Body of pancreas (tissue), 4 donors: ENCODE data around the gene MESP1. TPM values are rescaled to one million over a fixed set of nuclear protein-coding genes. Genes with fewer than 3 reads are reported as not detected.

ENCODE experiments used
- ATAC-seq: fragments of 150-250 bp; one replicate; pipeline ENCODE4 v1.9.1; 2016
- DNase-seq, 4 donors: peaks; one replicate each; pipeline ENCODE4 v3.0.0-alpha.2; 2019
- H3K27ac ChIP-seq, 4 donors: fragments of 200-600 bp; sonication (generic); 1 replicate in 3 of 4; 2 replicates in 1 of 4; pipeline versions ENCODE4 v1.5.1 to v1.6.1; 2016 to 2019; ENCODE audit warnings: mild to moderate bottlenecking in 1 of 4, mixed read lengths in 1 of 4, moderate library complexity in 1 of 4
- H3K27me3 ChIP-seq, 2 donors: fragments of 200-600 bp; sonication (generic); one replicate each; pipeline ENCODE4 v1.6.0; 2016; ENCODE audit warnings: mild to moderate bottlenecking in 1 of 2
- H3K36me3 ChIP-seq, 2 donors: fragments of 200-600 bp; sonication (generic); replicated peaks in 1 of 2; 2 replicates each; pipeline ENCODE4 v1.5.1; 2016; ENCODE audit warnings: low read depth in 2 of 2; ENCODE audit not compliant: insufficient read depth in 1 of 2
- H3K4me1 ChIP-seq: fragments of 200-600 bp; sonication (generic); one replicate; pipeline ENCODE4 v1.6.0; 2016
- H3K4me3 ChIP-seq, 2 donors: fragments of 200-600 bp; sonication (generic); 1 replicate in 1 of 2; 2 replicates in 1 of 2; pipeline ENCODE4 v1.5.1; 2016 to 2019
- H3K9me3 ChIP-seq, 3 donors: fragments of 200-600 bp; sonication (generic); 1 replicate in 2 of 3; 2 replicates in 1 of 3; pipeline ENCODE4 v1.5.1; 2016
- CTCF ChIP-seq, 7 experiments: fragments of 450-650 bp in 4 of 7; fragments of 200-600 bp in 3 of 7; sonication (generic) in 3 of 7; IDR thresholded peaks; one replicate each; pipeline ENCODE4 v1.5.1; 2016 to 2019; ENCODE audit warnings: antibody characterized with exemption in 7 of 7
- POLR2A ChIP-seq, 3 donors: fragments of 450-650 bp; IDR thresholded peaks; one replicate each; pipeline ENCODE4 v1.6.1; 2016; ENCODE audit warnings: antibody characterized with exemption in 3 of 3, mild to moderate bottlenecking in 2 of 3
- WGBS, 2 donors: methylation state at CpG; one replicate each; pipeline ENCODE4 v1.1.5; 2017; 5-methylcytosine and 5-hydroxymethylcytosine counted together
- intact Hi-C: fragments of 100-400 bp; cut with DNase I; formaldehyde crosslinking; loops from one replicate; pipeline ENCODE4 v1.15.1; 2023
- total RNA-seq, 2 donors: library from RNA; depleted of rRNA; stranded (reverse); fragments of >200 nt; gene quantifications; one replicate each; pipeline ENCODE4 v1.1.0, GENCODE V29; 2016

MESP1 gene
- total RNA-seq, 2 donors from 2014 or later, result 2.1 to 4.3 TPM

- peak overlapping the region; percentile 30 to 57 for H3K4me3 ChIP-seq
- no peak for TF ChIP-seq POLR2A (IDR thresholded peaks at IDR 0.05)
- H3K27ac ChIP-seq, result peak overlapping the region; percentile 71 to 85 (median 79)
- ATAC-seq, result peak; percentile 21
- H3K27me3 ChIP-seq, result no peaks in the 10 kb centered on the region
- no peaks in the 10 kb centered on the region for H3K9me3 ChIP-seq
- H3K36me3 ChIP-seq, result no peaks in the 10 kb centered on the region
- peak; percentile 34 to 53 (median 46) for DNase-seq
- WGBS, 2 donors, result 9% methylated on average over 29 of the region's 41 CpGs; no CpG with 5 or more reads in 1 of the 2 donors
- H3K4me1 ChIP-seq, result peaks cover 28% of the 10 kb centered on the region
- intact Hi-C loops, result loop anchor here (5.0 kb wide), 2 partner anchors 103 to 137 kb away; no protein-coding TSS in a partner anchor
Measured at GRCh38 chr15:89749951-89750559, 994 bp downstream of the MESP1 start.

- no peaks in the 10 kb centered on the region for H3K36me3 ChIP-seq
- ATAC-seq (no peak), DNase-seq (no peak)
- intact Hi-C loops, result loop anchor here (5.0 kb wide), 2 partner anchors 102 to 138 kb away; no protein-coding TSS in a partner anchor
- no peak for TF ChIP-seq CTCF (IDR thresholded peaks at IDR 0.05)
- 40 to 65% methylated on average over 4 of the region's 4 CpGs for WGBS, 2 donors
- H3K4me1 ChIP-seq, result peaks cover 28% of the 10 kb centered on the region
- no peaks in the 10 kb centered on the region for H3K27me3 ChIP-seq
- H3K9me3 ChIP-seq, result no peaks in the 10 kb centered on the region
- H3K27ac ChIP-seq, result no peak overlapping the region
- no peak overlapping the region for H3K4me3 ChIP-seq
Measured at GRCh38 chr15:89749526-89749925, 1.5 kb downstream of the MESP1 start.

- H3K27ac ChIP-seq, result no peak overlapping the region
- no peak overlapping the region for H3K4me3 ChIP-seq
- no peak for DNase-seq
- no peaks in the 10 kb centered on the region for H3K36me3 ChIP-seq
- WGBS, 2 donors, result 90 to 92% methylated on average over 7 of the region's 7 CpGs
- H3K9me3 ChIP-seq, result no peaks in the 10 kb centered on the region
- no peak for ATAC-seq
- no peaks in the 10 kb centered on the region for H3K27me3 ChIP-seq
- peaks cover 28% of the 10 kb centered on the region for H3K4me1 ChIP-seq
- TF ChIP-seq POLR2A (IDR thresholded peaks at IDR 0.05) (no peak), CTCF (IDR thresholded peaks at IDR 0.05) (no peak)
- intact Hi-C loops, result loop anchor here (5.0 kb wide), 2 partner anchors 102 to 138 kb away; no protein-coding TSS in a partner anchor
Measured at GRCh38 chr15:89749054-89749453, 2.0 kb downstream of the MESP1 start.

GRCh38 chr15:89747708-89748682 is 3.1 kb downstream of the MESP1 start:
- peaks cover 28% of the 10 kb centered on the region for H3K4me1 ChIP-seq
- H3K4me3 ChIP-seq, result no peak overlapping the region
- TF ChIP-seq POLR2A (IDR thresholded peaks at IDR 0.05) (no peak), CTCF (IDR thresholded peaks at IDR 0.05) (no peak)
- no peaks in the 10 kb centered on the region for H3K36me3 ChIP-seq
- DNase-seq, result no peak
- 80 to 82% methylated on average over 19 to 28 of the region's 28 CpGs for WGBS, 2 donors
- ATAC-seq, result no peak
- H3K9me3 ChIP-seq, result no peaks in the 10 kb centered on the region
- H3K27me3 ChIP-seq, result no peaks in the 10 kb centered on the region
- no peak overlapping the region for H3K27ac ChIP-seq
- intact Hi-C loops, result loop anchor here (5.0 kb wide), 2 partner anchors 101 to 139 kb away; no protein-coding TSS in a partner anchor

- Histone ChIP-seq H3K36me3 (no peaks in the 10 kb centered on the region), H3K9me3 (no peaks in the 10 kb centered on the region), H3K27ac (no peak overlapping the region), H3K4me1 (peaks cover 16% of the 10 kb centered on the region), H3K27me3 (no peaks in the 10 kb centered on the region), H3K4me3 (no peak overlapping the region)
- ATAC-seq (no peak), DNase-seq (no peak)
- intact Hi-C loops, result loop anchor here (5.0 kb wide), 2 partner anchors 99 to 141 kb away; no protein-coding TSS in a partner anchor
- 55 to 76% methylated on average over 9 of the region's 9 CpGs for WGBS, 2 donors
- TF ChIP-seq POLR2A (IDR thresholded peaks at IDR 0.05), result no peak
- no peak for TF ChIP-seq CTCF (IDR thresholded peaks at IDR 0.05)
Measured at GRCh38 chr15:89746386-89746780, 4.7 kb downstream of the MESP1 start.
